IMR-90 (cell line): ENCODE data around the gene CADM2.

Experiments
- CEBPB ChIP-seq: IDR thresholded peaks from 2 replicates; pipeline ENCODE4 v1.6.1; 2012; ENCODE audit warnings: low read depth, low read length, improper control_type of control experiment
- CHD1 ChIP-seq: IDR thresholded peaks from 2 replicates; pipeline ENCODE4 v1.6.1; 2012; ENCODE audit warnings: low read depth, low read length, improper control_type of control experiment
- CTCF ChIP-seq: conservative IDR thresholded peaks from 2 replicates; pipeline ENCODE4 v1.5.1; 2012; ENCODE audit warnings: mild to moderate bottlenecking, low read depth, low read length, improper control_type of control experiment
- ELK1 ChIP-seq: fragments of 150-350 bp; IDR thresholded peaks from 2 replicates; pipeline ENCODE4 v1.6.1; 2016; ENCODE audit warnings: low read depth, mild to moderate bottlenecking, low read length, moderate library complexity, borderline replicate concordance
- FOS ChIP-seq: fragments of 150-350 bp; IDR thresholded peaks from 2 replicates; pipeline ENCODE4 v1.6.1; 2016; ENCODE audit warnings: low read depth, low read length
- MAFK ChIP-seq: IDR thresholded peaks from 2 replicates; pipeline ENCODE4 v1.6.1; 2012; ENCODE audit warnings: low read depth, low read length, improper control_type of control experiment
- MAZ ChIP-seq: IDR thresholded peaks from 2 replicates; pipeline ENCODE4 v1.6.1; 2012; ENCODE audit warnings: low read depth, mild to moderate bottlenecking, low read length, improper control_type of control experiment, moderate library complexity, borderline replicate concordance
- MXI1 ChIP-seq: IDR thresholded peaks from 2 replicates; pipeline ENCODE4 v1.6.1; 2012; ENCODE audit warnings: low read depth, mild to moderate bottlenecking, low read length, moderate library complexity, borderline replicate concordance
- NFE2L2 ChIP-seq: fragments of 150-350 bp; IDR thresholded peaks from 2 replicates; pipeline ENCODE4 v1.6.1; 2016; ENCODE audit warnings: low read depth, mild to moderate bottlenecking, low read length
- POLR2A ChIP-seq: IDR thresholded peaks from 2 replicates; pipeline ENCODE4 v1.6.1; 2012; ENCODE audit warnings: mild to moderate bottlenecking, low read depth, low read length
- RAD21 ChIP-seq: IDR thresholded peaks from 2 replicates; pipeline ENCODE4 v1.6.1; 2012; ENCODE audit warnings: low read length, improper control_type of control experiment
- RFX5 ChIP-seq: IDR thresholded peaks from 2 replicates; pipeline ENCODE4 v1.8.0; 2012; ENCODE audit warnings: low read depth, mild to moderate bottlenecking, low read length, moderate library complexity
- SMC3 ChIP-seq: fragments of 150-350 bp; IDR thresholded peaks from 2 replicates; pipeline ENCODE4 v1.6.1; 2016; ENCODE audit warnings: low read depth, mild to moderate bottlenecking, antibody characterized with exemption, low read length, moderate library complexity
- USF2 ChIP-seq: fragments of 150-350 bp; IDR thresholded peaks from 2 replicates; pipeline ENCODE4 v1.6.1; 2017; ENCODE audit warnings: mild to moderate bottlenecking, antibody characterized with exemption, low read length, low read depth

- TF ChIP-seq CTCF = no peak
- no peak for TF ChIP-seq MAFK
- TF ChIP-seq MAZ = no peak
- no peak for TF ChIP-seq RFX5
- TF ChIP-seq USF2 = no peak
- TF ChIP-seq POLR2A = no peak
- no peak for TF ChIP-seq CHD1
- TF ChIP-seq SMC3 = no peak
- no peak for TF ChIP-seq MXI1
- TF ChIP-seq FOS = no peak
- TF ChIP-seq RAD21 = no peak
- TF ChIP-seq NFE2L2 = no peak
- TF ChIP-seq CEBPB = no peak
- no peak for TF ChIP-seq ELK1
Observed at GRCh38 chr3:85337895-85338294, 379.1 kb downstream of the CADM2 start.
